WERI-Rb-1 (cell line): ENCODE results near the gene HNRNPDL.
"Not testable (repeated sequence)": the region's sequence is repeated elsewhere in the genome, so short reads cannot be mapped to it uniquely, and the experiment has no call there.

Source experiments
- DNase-seq: peaks from one replicate; pipeline ENCODE4 v3.0.0-alpha.2; 2020
- H3K27ac ChIP-seq: fragments of 250-450 bp; sonication (Bioruptor Pico); 2 replicates; pipeline ENCODE4 v1.5.1; 2020; ENCODE audit warnings: mild to moderate bottlenecking, moderate library complexity
- H3K27me3 ChIP-seq: fragments of 250-450 bp; sonication (Bioruptor Pico); 2 replicates; pipeline ENCODE4 v1.5.1; 2021; ENCODE audit warnings: mild to moderate bottlenecking, low read depth, moderate library complexity; ENCODE audit not compliant: insufficient read depth, severe bottlenecking
- H3K36me3 ChIP-seq: fragments of 250-450 bp; sonication (Bioruptor Pico); 2 replicates; pipeline ENCODE4 v1.5.1; 2020; ENCODE audit warnings: mild to moderate bottlenecking, moderate library complexity
- H3K4me3 ChIP-seq: 2 replicates; pipeline ENCODE4 v1.5.1; 2011; ENCODE audit warnings: low read depth, mild to moderate bottlenecking, control low read depth, low read length
- H3K9me3 ChIP-seq: fragments of 250-450 bp; sonication (Bioruptor Pico); 2 replicates; pipeline ENCODE4 v1.5.1; 2021; ENCODE audit warnings: mild to moderate bottlenecking, moderate library complexity; ENCODE audit not compliant: severe bottlenecking
- CTCF ChIP-seq: IDR thresholded peaks from 2 replicates; pipeline ENCODE4 v1.5.1; 2011; ENCODE audit warnings: low read depth, mild to moderate bottlenecking, control low read depth, inconsistent platforms, low read length

The HNRNPDL gene

GRCh38 chr4:82430193-82430963 lies at the start of gene HNRNPDL, which contains the start of gene ENOPH1:
HNRNPDL (minus strand) TSS chr4:82430462; CDS start chr4:82429690, 772 bp downstream.
ENOPH1 (plus strand) TSS chr4:82430590; CDS start chr4:82430830, 240 bp downstream.
- no peak for TF ChIP-seq CTCF
- H3K9me3 ChIP-seq = no peaks in the 10 kb centered on the region
- peaks cover 76% of the 10 kb centered on the region for H3K36me3 ChIP-seq

GRCh38 chr4:82479562-82479961 lies 49.3 kb upstream of the HNRNPDL start:
- Histone ChIP-seq H3K4me3 (no peak overlapping the region), H3K36me3 (0 out of 2 replicates have a peak, but pooled peaks cover 4% of the 10 kb centered on the region), H3K27me3 (no peaks in the 10 kb centered on the region), H3K27ac (no peak overlapping the region), H3K9me3 (no peaks in the 10 kb centered on the region)
- DNase-seq = no peak
- no peak for TF ChIP-seq CTCF

More at GRCh38 chr4:82430193-82430963, at the start of gene HNRNPDL, which contains the start of gene ENOPH1:
- Histone ChIP-seq H3K4me3 (peak within 1 kb of the TSS; percentile 95), H3K27ac (peak within 1 kb of the TSS; percentile 100), H3K27me3 (no peaks in the 10 kb centered on the region)
- peak; percentile 98 for DNase-seq

GRCh38 chr4:82477469-82477868 lies 47.2 kb upstream of the HNRNPDL start:
- H3K9me3 ChIP-seq, H3K27me3 ChIP-seq, H3K36me3 ChIP-seq, H3K27ac ChIP-seq, DNase-seq, H3K4me3 ChIP-seq: not testable (repeated sequence)

- not testable (repeated sequence) for H3K27me3 ChIP-seq, H3K36me3 ChIP-seq, H3K27ac ChIP-seq, DNase-seq, H3K9me3 ChIP-seq, H3K4me3 ChIP-seq
These were observed 45.7 kb upstream of the HNRNPDL start for GRCh38 chr4:82475931-82476330.

GRCh38 chr4:82473621-82474164 lies 43.4 kb upstream of the HNRNPDL start:
- DNase-seq = no peak
- Histone ChIP-seq H3K4me3 (no peak overlapping the region), H3K27ac (no peak overlapping the region), H3K9me3 (no peaks in the 10 kb centered on the region), H3K36me3 (peaks cover 3% of the 10 kb centered on the region; the same call in 1 of the 2 replicates), H3K27me3 (no peaks in the 10 kb centered on the region)
- no peak for TF ChIP-seq CTCF

- DNase-seq, H3K4me3 ChIP-seq, H3K27ac ChIP-seq, H3K9me3 ChIP-seq, H3K36me3 ChIP-seq, H3K27me3 ChIP-seq: not testable (repeated sequence)
These were observed 42.8 kb upstream of the HNRNPDL start for GRCh38 chr4:82473080-82473479.

GRCh38 chr4:82469791-82470345 lies 39.6 kb upstream of the HNRNPDL start:
- H3K27ac ChIP-seq = no peak overlapping the region
- H3K4me3 ChIP-seq = no peak overlapping the region
- H3K27me3 ChIP-seq = no peaks in the 10 kb centered on the region
- TF ChIP-seq CTCF = no peak
- H3K9me3 ChIP-seq = no peaks in the 10 kb centered on the region
- DNase-seq = no peak
- peaks cover 16% of the 10 kb centered on the region for H3K36me3 ChIP-seq
